ENCODE results near the gene PDE4D. TPM values are rescaled to one million over a fixed set of nuclear protein-coding genes. Genes with fewer than 3 reads are reported as not detected.
"Not testable (repeated sequence)": the region's sequence is repeated elsewhere in the genome, so short reads cannot be mapped to it uniquely, and the experiment has no call there.

PDE4D gene
- total and polyA plus RNA-seq, 2 experiments from 2014 or later, result 4.3 to 9.7 TPM

DNA sequence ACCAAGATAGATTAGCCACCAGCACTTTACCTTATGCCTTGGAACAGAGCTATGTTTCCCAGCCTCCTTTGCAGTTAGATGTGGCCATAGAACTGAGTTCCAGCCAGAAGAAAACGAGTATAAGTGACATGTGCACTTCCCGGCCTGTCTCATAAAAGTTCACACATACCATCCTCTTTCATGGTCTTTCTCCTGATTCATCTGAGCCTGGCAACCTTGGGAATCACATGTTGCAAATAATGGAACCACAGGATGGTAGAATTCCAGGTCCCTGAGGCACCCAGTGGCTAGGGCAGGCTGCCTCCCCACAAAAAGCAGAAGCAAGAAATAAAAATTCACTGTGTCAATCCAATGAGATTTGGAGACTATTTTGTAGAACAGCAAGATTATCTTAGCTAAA is 128.1 kb downstream of the PDE4D start:
- Histone ChIP-seq H3F3A (ENCODE audit: insufficient read depth) (peaks cover 6% of the 10 kb centered on the region; the same call in 1 of the 2 replicates), H3K36me3 (ENCODE audit: low read depth) (no peaks in the 10 kb centered on the region), H3K4me2 (ENCODE audit: unreplicated experiment) (no peak overlapping the region), H3K4me3 (no peak overlapping the region), H2AFZ (no peak overlapping the region), H3K4me1 (ENCODE audit: insufficient read depth) (peaks cover 20% of the 10 kb centered on the region), H3K79me2 (ENCODE audit: insufficient read depth) (no peaks in the 10 kb centered on the region), H3K9ac (no peak overlapping the region), H3K9me3 (ENCODE audit: low read depth) (no peaks in the 10 kb centered on the region), H3K27me3 (replicated peaks; ENCODE audit: insufficient read depth) (peaks cover 15% of the 10 kb centered on the region; the same call in 1 of the 2 replicates), H3K27ac (no peak overlapping the region), H3K9me2 (ENCODE audit: insufficient read depth) (no peaks in the 10 kb centered on the region), H4K20me1 (ENCODE audit: insufficient read depth) (no peaks in the 10 kb centered on the region)
- DNase-seq, result no peak
- in situ Hi-C loops (cut with MboI), result no loop called here
- 60 to 61% methylated on average over 2 of the region's 2 CpGs for WGBS, 2 experiments (ENCODE audit: low coverage in 1 of 2, low lambda C conversion rate in 2 of 2, missing lambda C conversion rate in 2 of 2)
- TF ChIP-seq EZH2 (IDR thresholded peaks at IDR 0.05; ENCODE audit: insufficient read depth, poor library complexity, severe bottlenecking), result no peak

DNA sequence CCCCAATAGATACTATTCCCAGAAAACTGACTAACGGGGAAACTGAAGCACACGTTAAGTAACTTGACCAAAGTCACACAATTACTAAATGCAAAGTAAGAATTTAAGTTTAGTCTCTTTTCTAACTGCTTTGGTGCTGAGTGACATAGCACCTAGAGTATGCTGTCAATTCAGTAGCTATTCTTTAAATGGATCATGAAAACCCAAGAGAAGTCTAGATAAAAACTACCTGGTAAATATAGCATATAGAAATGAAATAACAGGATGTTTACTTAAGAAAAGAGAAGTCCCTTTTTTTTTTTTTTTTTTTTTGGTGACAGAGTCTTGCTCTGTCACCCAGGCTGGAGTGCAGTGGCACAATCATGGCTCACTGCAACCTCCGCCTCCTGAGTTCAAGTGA is 129.2 kb downstream of the PDE4D start:
- Histone ChIP-seq H3K9me2 (ENCODE audit: insufficient read depth) (no peaks in the 10 kb centered on the region), H3K4me2 (ENCODE audit: unreplicated experiment) (no peak overlapping the region), H3K27me3 (replicated peaks; ENCODE audit: insufficient read depth) (peaks cover 15% of the 10 kb centered on the region; the same call in 1 of the 2 replicates), H3K79me2 (ENCODE audit: insufficient read depth) (no peaks in the 10 kb centered on the region), H2AFZ (no peak overlapping the region), H3K9me3 (ENCODE audit: low read depth) (no peaks in the 10 kb centered on the region), H3K36me3 (ENCODE audit: low read depth) (no peaks in the 10 kb centered on the region), H3K4me3 (no peak overlapping the region), H4K20me1 (ENCODE audit: insufficient read depth) (no peaks in the 10 kb centered on the region), H3K4me1 (ENCODE audit: insufficient read depth) (peaks cover 22% of the 10 kb centered on the region), H3K27ac (no peak overlapping the region), H3K9ac (no peak overlapping the region), H3F3A (ENCODE audit: insufficient read depth) (peaks cover 8% of the 10 kb centered on the region; the same call in 1 of the 2 replicates)
- TF ChIP-seq EZH2 (IDR thresholded peaks at IDR 0.05; ENCODE audit: insufficient read depth, poor library complexity, severe bottlenecking) (no peak), EZH2phosphoT487 (IDR thresholded peaks at IDR 0.05; ENCODE audit: insufficient read depth, low read depth) (no peak)
- WGBS, 2 experiments (ENCODE audit: low coverage in 1 of 2, low lambda C conversion rate in 2 of 2, missing lambda C conversion rate in 2 of 2), result 79 to 88% methylated on average over 3 of the region's 3 CpGs
- DNase-seq, result no peak
- in situ Hi-C loops (cut with MboI), result no loop called here

DNA sequence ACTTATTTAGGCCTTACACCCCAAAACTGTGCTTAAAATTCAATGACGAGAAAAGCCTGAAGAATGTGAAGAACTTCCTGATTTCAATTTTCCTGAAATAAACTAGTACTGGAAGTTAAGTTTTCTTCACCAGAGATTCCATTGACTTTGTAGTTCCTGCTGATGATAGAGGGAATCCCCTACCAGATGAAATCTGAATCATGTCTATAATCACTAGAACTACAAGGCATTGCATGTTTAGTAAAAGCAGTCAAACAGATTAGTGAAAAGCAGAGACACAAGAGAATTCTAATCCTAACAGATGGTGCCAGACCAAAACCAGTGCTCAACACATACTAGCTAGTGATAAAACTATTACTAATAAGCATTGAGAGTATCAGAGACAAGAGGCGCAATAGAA is 130.0 kb downstream of the PDE4D start:
- Histone ChIP-seq H3K36me3 (ENCODE audit: low read depth) (no peaks in the 10 kb centered on the region), H3K4me1 (ENCODE audit: insufficient read depth) (peaks cover 15% of the 10 kb centered on the region)

GRCh38 chr5:59762232-59762631 is 131.3 kb downstream of the PDE4D start:
- peaks cover 15% of the 10 kb centered on the region for H3K4me1 ChIP-seq (ENCODE audit: insufficient read depth)
- DNase-seq; H3K9me2 ChIP-seq (ENCODE audit: insufficient read depth); H3K4me3 ChIP-seq; in situ Hi-C loops (cut with MboI); H3K79me2 ChIP-seq (ENCODE audit: insufficient read depth); H3K27me3 ChIP-seq (replicated peaks; ENCODE audit: insufficient read depth); H2AFZ ChIP-seq; H3K4me2 ChIP-seq (ENCODE audit: unreplicated experiment); H3K27ac ChIP-seq; H3K36me3 ChIP-seq (ENCODE audit: low read depth); H3F3A ChIP-seq (ENCODE audit: insufficient read depth); H3K9me3 ChIP-seq (ENCODE audit: low read depth); H4K20me1 ChIP-seq (ENCODE audit: insufficient read depth); H3K9ac ChIP-seq: not testable (repeated sequence)
- 93 to 99% methylated on average over 5 of the region's 5 CpGs for WGBS, 2 experiments (ENCODE audit: low coverage in 1 of 2, low lambda C conversion rate in 2 of 2, missing lambda C conversion rate in 2 of 2)

More for the DNA sequence above, 130.0 kb downstream of the PDE4D start:
- WGBS, 2 experiments (ENCODE audit: low coverage in 1 of 2, low lambda C conversion rate in 2 of 2, missing lambda C conversion rate in 2 of 2), result 89 to 93% methylated on average over 2 of the region's 2 CpGs
- H3K79me2 ChIP-seq (ENCODE audit: insufficient read depth), result no peaks in the 10 kb centered on the region
- peaks cover 15% of the 10 kb centered on the region; the same call in 1 of the 2 replicates for H3K27me3 ChIP-seq (replicated peaks; ENCODE audit: insufficient read depth)
- H2AFZ ChIP-seq, result no peak overlapping the region
- TF ChIP-seq EZH2 (IDR thresholded peaks at IDR 0.05; ENCODE audit: insufficient read depth, poor library complexity, severe bottlenecking), result no peak
- no peaks in the 10 kb centered on the region for H3K9me3 ChIP-seq (ENCODE audit: low read depth)
- H3K27ac ChIP-seq, result no peak overlapping the region
- H3K4me2 ChIP-seq (ENCODE audit: unreplicated experiment), result no peak overlapping the region
- peaks cover 8% of the 10 kb centered on the region; the same call in 1 of the 2 replicates for H3F3A ChIP-seq (ENCODE audit: insufficient read depth)
- DNase-seq, result no peak
- H3K9ac ChIP-seq, result no peak overlapping the region
- in situ Hi-C loops (cut with MboI), result no loop called here
- H3K9me2 ChIP-seq (ENCODE audit: insufficient read depth), result no peaks in the 10 kb centered on the region
- H4K20me1 ChIP-seq (ENCODE audit: insufficient read depth), result no peaks in the 10 kb centered on the region
- H3K4me3 ChIP-seq, result no peak overlapping the region

GRCh38 chr5:59760785-59761348 is 132.7 kb downstream of the PDE4D start:
- Histone ChIP-seq H3K27ac (peak overlapping the region; percentile 56), H3K9me3 (ENCODE audit: low read depth) (no peaks in the 10 kb centered on the region), H3K27me3 (replicated peaks; ENCODE audit: insufficient read depth) (no peaks in the 10 kb centered on the region), H3K4me2 (ENCODE audit: unreplicated experiment) (peak overlapping the region; percentile 35), H3K79me2 (ENCODE audit: insufficient read depth) (no peaks in the 10 kb centered on the region), H3K9me2 (ENCODE audit: insufficient read depth) (no peaks in the 10 kb centered on the region), H4K20me1 (ENCODE audit: insufficient read depth) (no peaks in the 10 kb centered on the region), H2AFZ (no peak overlapping the region), H3F3A (ENCODE audit: insufficient read depth) (peaks cover 8% of the 10 kb centered on the region; the same call in 1 of the 2 replicates), H3K36me3 (ENCODE audit: low read depth) (no peaks in the 10 kb centered on the region), H3K4me1 (ENCODE audit: insufficient read depth) (peaks cover 15% of the 10 kb centered on the region), H3K4me3 (no peak overlapping the region), H3K9ac (no peak overlapping the region)
- 2 to 6% methylated on average over 2 of the region's 2 CpGs for whole genome bisulfite sequencing, 2 experiments (ENCODE audit: low coverage in 1 of 2, low lambda C conversion rate in 2 of 2, missing lambda C conversion rate in 2 of 2)
- in situ Hi-C loops (cut with MboI), result no loop called here
- TF ChIP-seq EZH2phosphoT487 (IDR thresholded peaks at IDR 0.05; ENCODE audit: insufficient read depth, low read depth) (no peak), EZH2 (IDR thresholded peaks at IDR 0.05; ENCODE audit: insufficient read depth, poor library complexity, severe bottlenecking) (no peak)
- DNase-seq, result peak; percentile 84

All from GM23248 (cell line).